ENCODE data around the gene MACROD2. TPM values are rescaled to one million over a fixed set of nuclear protein-coding genes. Genes with fewer than 3 reads are reported as not detected.

Gene MACROD2
- total RNA-seq, 1 experiment from 2014 or later = 3.7 TPM

- ATAC-seq = no peak
- no TSS peak for BruUV-seq (replicated peaks)
- Histone ChIP-seq H4K20me1 (ENCODE audit: insufficient read depth) (no peaks in the 10 kb centered on the region), H3K9ac (ENCODE audit: low read length) (no peak overlapping the region), H3K4me1 (ENCODE audit: control insufficient read depth in 1 of 2, insufficient read depth in 2 of 2, low read length in 2 of 2) (no peaks in the 10 kb centered on the region; a peak in 1 of 4 replicates), H3K36me3 (ENCODE audit: control insufficient read depth in 1 of 2, insufficient read depth in 2 of 2, low read length in 2 of 2) (no peaks in the 10 kb centered on the region), H3K79me2 (ENCODE audit: insufficient read depth, low read length) (no peaks in the 10 kb centered on the region), H2AFZ (ENCODE audit: low read depth, low read length, poor library complexity, severe bottlenecking) (no peak overlapping the region), H3K27ac (ENCODE audit: low read depth, low read length) (no peak overlapping the region), H3K9me3 (ENCODE audit: control insufficient read depth in 1 of 2, insufficient read depth in 1 of 2, low read depth in 1 of 2, low read length in 2 of 2) (no peaks in the 10 kb centered on the region), H3K4me2 (ENCODE audit: low read length) (no peak overlapping the region), H3K4me3 (replicated peaks in 1 of 2; ENCODE audit: low read depth in 1 of 2, low read length in 2 of 2) (no peak overlapping the region), H3K9me2 (ENCODE audit: insufficient read depth) (no peaks in the 10 kb centered on the region), H3K27me3 (ENCODE audit: insufficient read depth, low read length) (no peaks in the 10 kb centered on the region)
- RAD21 ChIA-PET (ENCODE audit: low non-redundant PET in 1 of 2, low total read pairs in 2 of 2, uncharacterized antibody in 2 of 2, unreplicated experiment in 2 of 2) = no interaction called here
- TF ChIP-seq ELF1 (IDR thresholded peaks at IDR 0.05; ENCODE audit: borderline replicate concordance, low read depth) (no peak), ZFX (IDR thresholded peaks at IDR 0.05) (no peak), SRF (IDR thresholded peaks at IDR 0.05; ENCODE audit: low read depth) (no peak), POLR2A (IDR thresholded peaks at IDR 0.05; ENCODE audit: borderline replicate concordance, extremely low read depth, insufficient read depth, insufficient read length) (no peak), EZH2phosphoT487 (IDR thresholded peaks at IDR 0.05; ENCODE audit: borderline replicate concordance) (no peak), ATF3 (IDR thresholded peaks at IDR 0.05) (no peak), SP1 (IDR thresholded peaks at IDR 0.05; ENCODE audit: low read depth) (no peak), ZBTB33 (IDR thresholded peaks at IDR 0.05; ENCODE audit: extremely low read depth, insufficient replicate concordance, low read length) (no peak), POLR2AphosphoS5 (IDR thresholded peaks at IDR 0.05; ENCODE audit: low read depth, low read length) (no peak), FOSL1 (IDR thresholded peaks at IDR 0.05; ENCODE audit: low read depth) (no peak), SIN3A (IDR thresholded peaks at IDR 0.05; ENCODE audit: low read depth) (no peak)
- POLR2A ChIA-PET = no interaction called here
- CTCF ChIA-PET = no interaction called here
- DNase-seq (ENCODE audit: low read depth, low spot score) = no peak
- intact Hi-C loops (cut with micrococcal nuclease) = no loop called here
These were observed 69.6 kb downstream of the MACROD2 start for GRCh38 chr20:14064921-14065320.

All from HCT116 (cell line).